Measurements from ENCODE around the gene SWI5.

- TF ChIP-seq, protein P1, sequence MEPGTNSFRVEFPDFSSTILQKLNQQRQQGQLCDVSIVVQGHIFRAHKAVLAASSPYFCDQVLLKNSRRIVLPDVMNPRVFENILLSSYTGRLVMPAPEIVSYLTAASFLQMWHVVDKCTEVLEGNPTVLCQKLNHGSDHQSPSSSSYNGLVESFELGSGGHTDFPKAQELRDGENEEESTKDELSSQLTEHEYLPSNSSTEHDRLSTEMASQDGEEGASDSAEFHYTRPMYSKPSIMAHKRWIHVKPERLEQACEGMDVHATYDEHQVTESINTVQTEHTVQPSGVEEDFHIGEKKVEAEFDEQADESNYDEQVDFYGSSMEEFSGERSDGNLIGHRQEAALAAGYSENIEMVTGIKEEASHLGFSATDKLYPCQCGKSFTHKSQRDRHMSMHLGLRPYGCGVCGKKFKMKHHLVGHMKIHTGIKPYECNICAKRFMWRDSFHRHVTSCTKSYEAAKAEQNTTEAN (CRISPR knock-in tag; IDR thresholded peaks at IDR 0.05): no peak
- no peak for TF ChIP-seq KAT7 (CRISPR knock-in tag; IDR thresholded peaks at IDR 0.05; ENCODE audit: borderline replicate concordance)
- TF ChIP-seq BRD4 (IDR thresholded peaks at IDR 0.05): no peak
- no peak for TF ChIP-seq NKRF (IDR thresholded peaks at IDR 0.05; ENCODE audit: borderline replicate concordance)
- no peak for TF ChIP-seq REST (IDR thresholded peaks at IDR 0.05; ENCODE audit: borderline replicate concordance)
- no peak for TF ChIP-seq REST (CRISPR knock-in tag; IDR thresholded peaks at IDR 0.05; ENCODE audit: low read depth)
- no peak for TF ChIP-seq POLR2AphosphoS5 (IDR thresholded peaks at IDR 0.05; ENCODE audit: control insufficient read depth, insufficient read depth, low read depth, low read length)
- TF ChIP-seq, protein P2, sequence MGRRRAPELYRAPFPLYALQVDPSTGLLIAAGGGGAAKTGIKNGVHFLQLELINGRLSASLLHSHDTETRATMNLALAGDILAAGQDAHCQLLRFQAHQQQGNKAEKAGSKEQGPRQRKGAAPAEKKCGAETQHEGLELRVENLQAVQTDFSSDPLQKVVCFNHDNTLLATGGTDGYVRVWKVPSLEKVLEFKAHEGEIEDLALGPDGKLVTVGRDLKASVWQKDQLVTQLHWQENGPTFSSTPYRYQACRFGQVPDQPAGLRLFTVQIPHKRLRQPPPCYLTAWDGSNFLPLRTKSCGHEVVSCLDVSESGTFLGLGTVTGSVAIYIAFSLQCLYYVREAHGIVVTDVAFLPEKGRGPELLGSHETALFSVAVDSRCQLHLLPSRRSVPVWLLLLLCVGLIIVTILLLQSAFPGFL (CRISPR knock-in tag; IDR thresholded peaks at IDR 0.05): no peak
- no peak for TF ChIP-seq POLR2A (conservative IDR thresholded peaks at IDR 0.05)
- no peak for TF ChIP-seq ZNF354B (CRISPR knock-in tag; IDR thresholded peaks at IDR 0.05)
- TF ChIP-seq SMAD3 (CRISPR knock-in tag; conservative IDR thresholded peaks at IDR 0.05): no peak
Observed at GRCh38 chr9:128242828-128243214, 33.3 kb upstream of the SWI5 start.
